ENCODE measurements around the gene NEAT1. TPM values are rescaled to one million over a fixed set of nuclear protein-coding genes. Genes with fewer than 3 reads are reported as not detected.
A peak's percentile ranks its signal among the peaks of the same experiment; 100 is the strongest.

The NEAT1 gene
- total RNA-seq, 1 experiment from 2014 or later: 564 TPM

DNA sequence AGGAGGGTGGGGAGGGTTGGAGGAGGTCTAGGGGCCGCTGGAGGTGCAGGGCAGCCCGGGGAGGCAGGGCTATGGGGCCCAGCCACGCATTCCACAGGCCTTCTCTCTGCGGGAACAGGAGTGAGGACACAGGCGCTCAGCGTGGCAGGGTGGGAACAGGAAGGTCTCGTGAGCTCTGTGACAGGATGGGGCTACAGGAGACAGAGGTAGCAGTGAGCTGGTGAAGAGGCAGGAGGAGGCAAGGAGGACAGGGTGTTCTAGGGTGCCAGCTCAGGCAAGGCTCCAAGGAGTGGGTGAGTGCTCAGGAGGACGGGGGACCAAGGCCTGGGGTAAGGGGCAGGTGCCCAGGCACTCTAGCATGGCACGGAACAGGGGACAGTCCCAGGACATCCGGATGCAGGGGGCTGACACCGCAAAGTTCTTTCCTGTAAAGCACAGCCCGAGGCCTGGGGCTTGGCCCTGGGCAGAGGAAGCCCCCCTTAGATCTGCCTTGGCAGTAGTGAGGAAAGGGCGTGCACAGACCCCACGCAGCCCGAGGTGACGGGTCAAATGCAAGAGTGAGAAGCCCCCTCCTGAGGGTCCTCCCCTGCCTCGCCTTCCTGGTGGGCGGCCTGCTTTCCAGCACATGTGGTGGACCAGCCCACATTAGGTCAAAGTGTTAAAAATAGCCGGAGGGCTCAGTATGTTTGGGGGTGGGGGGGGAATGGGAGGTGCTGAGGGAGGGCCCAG, 4.7 kb upstream of the NEAT1 start:
- no peak for DNase-seq (ENCODE audit: low read depth, low spot score)
- RAD21 ChIA-PET (ENCODE audit: low non-redundant PET in 1 of 2, low total read pairs in 2 of 2, uncharacterized antibody in 2 of 2, unreplicated experiment in 2 of 2): interaction anchor here in 1 of 2 experiments (1.0 kb wide), 1 partner anchor 103 kb away, joined by 4 read pairs; no protein-coding TSS in a partner anchor
- Histone ChIP-seq H3K27ac (ENCODE audit: low read depth, low read length) (peak overlapping the region; percentile 100), H3K4me2 (ENCODE audit: low read length) (peak overlapping the region; percentile 96), H2AFZ (ENCODE audit: low read depth, low read length, poor library complexity, severe bottlenecking) (no peak overlapping the region), H3K27me3 (ENCODE audit: insufficient read depth, low read length) (no peaks in the 10 kb centered on the region), H3K9ac (ENCODE audit: low read length) (peak overlapping the region; percentile 95), H3K36me3 (ENCODE audit: control insufficient read depth in 1 of 2, insufficient read depth in 2 of 2, low read length in 2 of 2) (no peaks in the 10 kb centered on the region), H3K9me3 (ENCODE audit: control insufficient read depth in 1 of 2, insufficient read depth in 1 of 2, low read depth in 1 of 2, low read length in 2 of 2) (no peaks in the 10 kb centered on the region), H3K4me1 (ENCODE audit: control insufficient read depth in 1 of 2, insufficient read depth in 2 of 2, low read length in 2 of 2) (peaks cover 52 to 74% of the 10 kb centered on the region in 2 experiments), H4K20me1 (ENCODE audit: insufficient read depth) (no peaks in the 10 kb centered on the region), H3K4me3 (replicated peaks in 1 of 2; ENCODE audit: low read depth in 1 of 2, low read length in 2 of 2) (peak overlapping the region in 1 of 2 experiments; percentile 56; a peak in 2 of 4 replicates), H3K79me2 (ENCODE audit: insufficient read depth, low read length) (peaks cover 11% of the 10 kb centered on the region), H3K9me2 (ENCODE audit: insufficient read depth) (no peaks in the 10 kb centered on the region)
- no TSS peak for BruUV-seq (replicated peaks)
- CTCF ChIA-PET: interaction anchor here (3.9 kb wide), 1 partner anchor 91 kb away, joined by 37 read pairs; no protein-coding TSS in a partner anchor
- intact Hi-C loops (cut with micrococcal nuclease): loop anchor here (2.0 kb wide), 1 partner anchor 81 kb away; the partner anchor contains the start of gene MALAT1
- POLR2A ChIA-PET: interaction anchor here (0.5 to 15.5 kb wide), 5 partner anchors 15 to 431 kb away, joined by 3 to 910 read pairs (median 3); partner anchors contain the start of gene MALAT1
- TF ChIP-seq, protein P1, sequence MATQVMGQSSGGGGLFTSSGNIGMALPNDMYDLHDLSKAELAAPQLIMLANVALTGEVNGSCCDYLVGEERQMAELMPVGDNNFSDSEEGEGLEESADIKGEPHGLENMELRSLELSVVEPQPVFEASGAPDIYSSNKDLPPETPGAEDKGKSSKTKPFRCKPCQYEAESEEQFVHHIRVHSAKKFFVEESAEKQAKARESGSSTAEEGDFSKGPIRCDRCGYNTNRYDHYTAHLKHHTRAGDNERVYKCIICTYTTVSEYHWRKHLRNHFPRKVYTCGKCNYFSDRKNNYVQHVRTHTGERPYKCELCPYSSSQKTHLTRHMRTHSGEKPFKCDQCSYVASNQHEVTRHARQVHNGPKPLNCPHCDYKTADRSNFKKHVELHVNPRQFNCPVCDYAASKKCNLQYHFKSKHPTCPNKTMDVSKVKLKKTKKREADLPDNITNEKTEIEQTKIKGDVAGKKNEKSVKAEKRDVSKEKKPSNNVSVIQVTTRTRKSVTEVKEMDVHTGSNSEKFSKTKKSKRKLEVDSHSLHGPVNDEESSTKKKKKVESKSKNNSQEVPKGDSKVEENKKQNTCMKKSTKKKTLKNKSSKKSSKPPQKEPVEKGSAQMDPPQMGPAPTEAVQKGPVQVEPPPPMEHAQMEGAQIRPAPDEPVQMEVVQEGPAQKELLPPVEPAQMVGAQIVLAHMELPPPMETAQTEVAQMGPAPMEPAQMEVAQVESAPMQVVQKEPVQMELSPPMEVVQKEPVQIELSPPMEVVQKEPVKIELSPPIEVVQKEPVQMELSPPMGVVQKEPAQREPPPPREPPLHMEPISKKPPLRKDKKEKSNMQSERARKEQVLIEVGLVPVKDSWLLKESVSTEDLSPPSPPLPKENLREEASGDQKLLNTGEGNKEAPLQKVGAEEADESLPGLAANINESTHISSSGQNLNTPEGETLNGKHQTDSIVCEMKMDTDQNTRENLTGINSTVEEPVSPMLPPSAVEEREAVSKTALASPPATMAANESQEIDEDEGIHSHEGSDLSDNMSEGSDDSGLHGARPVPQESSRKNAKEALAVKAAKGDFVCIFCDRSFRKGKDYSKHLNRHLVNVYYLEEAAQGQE (IDR thresholded peaks at IDR 0.05; ENCODE audit: low read depth): no peak
- no peak for TF ChIP-seq SRF (IDR thresholded peaks at IDR 0.05; ENCODE audit: low read depth)
- TF ChIP-seq EGR1 (IDR thresholded peaks at IDR 0.05; ENCODE audit: low read depth): no peak
- no peak for TF ChIP-seq ZNF274 (IDR thresholded peaks at IDR 0.05; ENCODE audit: low read depth, low read length)
- no peak for TF ChIP-seq SP1 (IDR thresholded peaks at IDR 0.05; ENCODE audit: low read depth)
- TF ChIP-seq, protein P2, sequence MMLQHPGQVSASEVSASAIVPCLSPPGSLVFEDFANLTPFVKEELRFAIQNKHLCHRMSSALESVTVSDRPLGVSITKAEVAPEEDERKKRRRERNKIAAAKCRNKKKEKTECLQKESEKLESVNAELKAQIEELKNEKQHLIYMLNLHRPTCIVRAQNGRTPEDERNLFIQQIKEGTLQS (IDR thresholded peaks at IDR 0.05): no peak
- no peak for TF ChIP-seq ELF1 (IDR thresholded peaks at IDR 0.05; ENCODE audit: borderline replicate concordance, low read depth)
- TF ChIP-seq YY1 (IDR thresholded peaks at IDR 0.05; ENCODE audit: extremely low read depth, insufficient replicate concordance, low read depth, low read length): no peak
- TF ChIP-seq, protein P3, sequence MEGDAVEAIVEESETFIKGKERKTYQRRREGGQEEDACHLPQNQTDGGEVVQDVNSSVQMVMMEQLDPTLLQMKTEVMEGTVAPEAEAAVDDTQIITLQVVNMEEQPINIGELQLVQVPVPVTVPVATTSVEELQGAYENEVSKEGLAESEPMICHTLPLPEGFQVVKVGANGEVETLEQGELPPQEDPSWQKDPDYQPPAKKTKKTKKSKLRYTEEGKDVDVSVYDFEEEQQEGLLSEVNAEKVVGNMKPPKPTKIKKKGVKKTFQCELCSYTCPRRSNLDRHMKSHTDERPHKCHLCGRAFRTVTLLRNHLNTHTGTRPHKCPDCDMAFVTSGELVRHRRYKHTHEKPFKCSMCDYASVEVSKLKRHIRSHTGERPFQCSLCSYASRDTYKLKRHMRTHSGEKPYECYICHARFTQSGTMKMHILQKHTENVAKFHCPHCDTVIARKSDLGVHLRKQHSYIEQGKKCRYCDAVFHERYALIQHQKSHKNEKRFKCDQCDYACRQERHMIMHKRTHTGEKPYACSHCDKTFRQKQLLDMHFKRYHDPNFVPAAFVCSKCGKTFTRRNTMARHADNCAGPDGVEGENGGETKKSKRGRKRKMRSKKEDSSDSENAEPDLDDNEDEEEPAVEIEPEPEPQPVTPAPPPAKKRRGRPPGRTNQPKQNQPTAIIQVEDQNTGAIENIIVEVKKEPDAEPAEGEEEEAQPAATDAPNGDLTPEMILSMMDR (IDR thresholded peaks at IDR 0.05 in 2 of 3, conservative IDR thresholded peaks at IDR 0.05 in 1 of 3; ENCODE audit: borderline replicate concordance in 1 of 3, insufficient read depth in 1 of 3, low read depth in 2 of 3, low read length in 2 of 3): no peak
- ATAC-seq: no peak
